Measurements from ENCODE around the gene SETD2.

The SETD2 gene

GRCh38 chr3:46982546-46982945 is 181.4 kb downstream of the SETD2 start:
- no peak overlapping the region for H3K4me2 ChIP-seq (ENCODE audit: low read length)
- no peaks in the 10 kb centered on the region for H3F3A ChIP-seq (ENCODE audit: insufficient read depth, low read length)
- TF ChIP-seq EZH2 (IDR thresholded peaks at IDR 0.05; ENCODE audit: borderline replicate concordance, low read length) (no peak), CTCF (IDR thresholded peaks at IDR 0.05; ENCODE audit: low read length) (no peak)
- no peaks in the 10 kb centered on the region for H3K9me3 ChIP-seq (ENCODE audit: low read length)
- no peaks in the 10 kb centered on the region for H4K20me1 ChIP-seq (ENCODE audit: insufficient read depth, low read length)
- no peaks in the 10 kb centered on the region for H3K27me3 ChIP-seq (ENCODE audit: insufficient read depth, low read length)
- peaks cover 4% of the 10 kb centered on the region; the same call in 1 of the 2 replicates for H3K79me2 ChIP-seq (ENCODE audit: insufficient read depth, low read length)
- H3K9ac ChIP-seq (ENCODE audit: low read length) = no peak overlapping the region
- no peak overlapping the region for H3K27ac ChIP-seq (ENCODE audit: low read depth, low read length, poor library complexity, severe bottlenecking)
- H3K4me1 ChIP-seq (ENCODE audit: insufficient read depth, low read length, severe bottlenecking) = peaks cover 59% of the 10 kb centered on the region
- no peak overlapping the region for H2AFZ ChIP-seq (ENCODE audit: low read length)
- H3K36me3 ChIP-seq (ENCODE audit: insufficient read depth, low read length) = no peaks in the 10 kb centered on the region
- H3K9me2 ChIP-seq (ENCODE audit: low read depth, low read length) = no peaks in the 10 kb centered on the region
- H3K4me3 ChIP-seq (ENCODE audit: low read depth, low read length, poor library complexity, severe bottlenecking) = no peak overlapping the region

DNA sequence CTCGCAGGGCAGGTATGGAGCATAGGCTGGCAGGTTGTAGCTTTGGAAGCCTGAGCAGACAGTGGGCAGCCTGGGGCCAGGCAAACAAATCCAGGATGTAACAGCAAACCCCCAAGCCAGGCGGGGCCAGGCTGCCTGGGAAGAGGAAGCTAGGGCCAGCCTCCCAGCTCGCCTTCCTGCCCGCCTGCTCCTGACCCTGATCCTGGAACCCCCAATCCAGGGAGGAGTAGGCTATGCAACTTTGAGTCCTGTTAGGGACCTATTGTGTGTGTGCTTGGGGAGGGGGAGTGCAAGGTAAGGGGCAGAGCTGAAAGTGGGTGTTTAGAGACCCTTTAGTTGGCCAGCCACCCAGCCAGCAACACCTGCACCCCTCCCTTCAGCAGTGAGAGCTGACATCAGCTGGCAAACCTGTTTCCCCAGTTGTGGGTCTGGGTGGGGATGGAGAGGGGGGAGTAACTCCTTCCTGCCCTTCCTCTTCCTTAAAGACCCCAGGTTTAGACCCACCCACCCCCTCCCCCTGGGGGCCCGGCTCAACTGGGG is 181.9 kb downstream of the SETD2 start:
- no peaks in the 10 kb centered on the region for H3F3A ChIP-seq (ENCODE audit: insufficient read depth, low read length)
- no peak overlapping the region for H3K4me3 ChIP-seq (ENCODE audit: low read depth, low read length, poor library complexity, severe bottlenecking)
- H3K27ac ChIP-seq (ENCODE audit: low read depth, low read length, poor library complexity, severe bottlenecking) = peak overlapping the region; percentile 22
- peaks cover 4% of the 10 kb centered on the region; the same call in 1 of the 2 replicates for H3K79me2 ChIP-seq (ENCODE audit: insufficient read depth, low read length)
- no peaks in the 10 kb centered on the region for H3K9me3 ChIP-seq (ENCODE audit: low read length)
- H3K27me3 ChIP-seq (ENCODE audit: insufficient read depth, low read length) = no peaks in the 10 kb centered on the region
- peaks cover 59% of the 10 kb centered on the region for H3K4me1 ChIP-seq (ENCODE audit: insufficient read depth, low read length, severe bottlenecking)
- no peak overlapping the region; the same call in 1 of the 2 replicates for H3K9ac ChIP-seq (ENCODE audit: low read length)
- no peaks in the 10 kb centered on the region for H3K9me2 ChIP-seq (ENCODE audit: low read depth, low read length)
- H3K4me2 ChIP-seq (ENCODE audit: low read length) = peak overlapping the region; percentile 39; the same call in 1 of the 2 replicates
- no peaks in the 10 kb centered on the region for H4K20me1 ChIP-seq (ENCODE audit: insufficient read depth, low read length)
- no peaks in the 10 kb centered on the region for H3K36me3 ChIP-seq (ENCODE audit: insufficient read depth, low read length)
- H2AFZ ChIP-seq (ENCODE audit: low read length) = no peak overlapping the region
- no peak for TF ChIP-seq EZH2 (IDR thresholded peaks at IDR 0.05; ENCODE audit: borderline replicate concordance, low read length)
- no peak for TF ChIP-seq CTCF (IDR thresholded peaks at IDR 0.05; ENCODE audit: low read length)

- peaks cover 14% of the 10 kb centered on the region for H3K79me2 ChIP-seq (ENCODE audit: insufficient read depth, low read length)
- no peak for TF ChIP-seq CTCF (IDR thresholded peaks at IDR 0.05; ENCODE audit: low read length)
- H3K4me2 ChIP-seq (ENCODE audit: low read length) = peak overlapping the region; percentile 85
Observed at GRCh38 chr3:46979958-46980497, 183.9 kb downstream of the SETD2 start.

More at GRCh38 chr3:46979958-46980497, 183.9 kb downstream of the SETD2 start:
- Histone ChIP-seq H4K20me1 (ENCODE audit: insufficient read depth, low read length) (no peaks in the 10 kb centered on the region), H3K4me3 (ENCODE audit: low read depth, low read length, poor library complexity, severe bottlenecking) (peak overlapping the region; percentile 93), H3K9me3 (ENCODE audit: low read length) (no peaks in the 10 kb centered on the region), H3K9ac (ENCODE audit: low read length) (peak overlapping the region; percentile 93), H3K27me3 (ENCODE audit: insufficient read depth, low read length) (no peaks in the 10 kb centered on the region), H3K4me1 (ENCODE audit: insufficient read depth, low read length, severe bottlenecking) (peaks cover 48% of the 10 kb centered on the region), H2AFZ (ENCODE audit: low read length) (no peak overlapping the region), H3K27ac (ENCODE audit: low read depth, low read length, poor library complexity, severe bottlenecking) (peak overlapping the region; percentile 51), H3K36me3 (ENCODE audit: insufficient read depth, low read length) (no peaks in the 10 kb centered on the region), H3K9me2 (ENCODE audit: low read depth, low read length) (no peaks in the 10 kb centered on the region), H3F3A (ENCODE audit: insufficient read depth, low read length) (no peaks in the 10 kb centered on the region)

All from OCI-LY1 (cell line).